Measurements from ENCODE around the gene AK3.
"Not testable (repeated sequence)": the region's sequence is repeated elsewhere in the genome, so short reads cannot be mapped to it uniquely, and the experiment has no call there.

The AK3 gene

DNA sequence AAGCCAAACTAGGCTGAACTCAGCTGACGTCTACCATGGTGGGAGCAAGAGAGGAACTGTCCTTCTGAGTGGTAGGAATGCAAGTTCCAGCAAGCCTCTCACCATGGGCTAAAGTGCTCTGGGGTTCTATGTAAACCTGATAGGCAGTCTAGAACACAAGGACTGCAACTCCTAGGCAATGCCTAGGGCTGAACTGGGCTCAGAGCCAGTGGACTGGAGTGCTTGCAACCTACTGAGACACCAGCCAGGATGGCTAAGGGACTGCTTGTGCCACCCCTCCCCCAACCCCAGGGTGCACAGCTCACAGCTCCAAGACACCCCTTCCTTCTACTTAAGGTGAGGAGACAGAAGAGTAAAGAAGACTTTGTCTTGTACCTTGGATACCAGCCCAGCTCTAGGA lies 39.6 kb upstream of the AK3 start:
- Histone ChIP-seq H3F3A (ENCODE audit: insufficient read depth) (no peaks in the 10 kb centered on the region), H3K9ac (ENCODE audit: low read length) (no peak overlapping the region), H3K4me2 (ENCODE audit: low read depth, low read length, poor library complexity, severe bottlenecking) (no peak overlapping the region), H3K9me2 (replicated peaks; ENCODE audit: insufficient read depth, low read length) (no peaks in the 10 kb centered on the region), H4K20me1 (ENCODE audit: low read depth, low read length) (no peaks in the 10 kb centered on the region), H3K9me3 (ENCODE audit: insufficient read depth, low read length) (no peaks in the 10 kb centered on the region), H2AFZ (ENCODE audit: low read depth, low read length, severe bottlenecking) (no peak overlapping the region), H3K27ac (ENCODE audit: low read depth, low read length) (no peak overlapping the region), H3K79me2 (ENCODE audit: insufficient read depth, low read length) (no peaks in the 10 kb centered on the region), H3K27me3 (ENCODE audit: low read length) (no peaks in the 10 kb centered on the region), H3K4me3 (ENCODE audit: insufficient read depth, low read length, poor library complexity, severe bottlenecking) (no peak overlapping the region), H3K36me3 (ENCODE audit: low read length) (no peaks in the 10 kb centered on the region)
- no peak for TF ChIP-seq EZH2phosphoT487 (conservative IDR thresholded peaks at IDR 0.05; ENCODE audit: low read length)
- TF ChIP-seq, protein P1, sequence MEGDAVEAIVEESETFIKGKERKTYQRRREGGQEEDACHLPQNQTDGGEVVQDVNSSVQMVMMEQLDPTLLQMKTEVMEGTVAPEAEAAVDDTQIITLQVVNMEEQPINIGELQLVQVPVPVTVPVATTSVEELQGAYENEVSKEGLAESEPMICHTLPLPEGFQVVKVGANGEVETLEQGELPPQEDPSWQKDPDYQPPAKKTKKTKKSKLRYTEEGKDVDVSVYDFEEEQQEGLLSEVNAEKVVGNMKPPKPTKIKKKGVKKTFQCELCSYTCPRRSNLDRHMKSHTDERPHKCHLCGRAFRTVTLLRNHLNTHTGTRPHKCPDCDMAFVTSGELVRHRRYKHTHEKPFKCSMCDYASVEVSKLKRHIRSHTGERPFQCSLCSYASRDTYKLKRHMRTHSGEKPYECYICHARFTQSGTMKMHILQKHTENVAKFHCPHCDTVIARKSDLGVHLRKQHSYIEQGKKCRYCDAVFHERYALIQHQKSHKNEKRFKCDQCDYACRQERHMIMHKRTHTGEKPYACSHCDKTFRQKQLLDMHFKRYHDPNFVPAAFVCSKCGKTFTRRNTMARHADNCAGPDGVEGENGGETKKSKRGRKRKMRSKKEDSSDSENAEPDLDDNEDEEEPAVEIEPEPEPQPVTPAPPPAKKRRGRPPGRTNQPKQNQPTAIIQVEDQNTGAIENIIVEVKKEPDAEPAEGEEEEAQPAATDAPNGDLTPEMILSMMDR (IDR thresholded peaks at IDR 0.05; ENCODE audit: insufficient read depth, low read length, poor library complexity, severe bottlenecking) = no peak

DNA sequence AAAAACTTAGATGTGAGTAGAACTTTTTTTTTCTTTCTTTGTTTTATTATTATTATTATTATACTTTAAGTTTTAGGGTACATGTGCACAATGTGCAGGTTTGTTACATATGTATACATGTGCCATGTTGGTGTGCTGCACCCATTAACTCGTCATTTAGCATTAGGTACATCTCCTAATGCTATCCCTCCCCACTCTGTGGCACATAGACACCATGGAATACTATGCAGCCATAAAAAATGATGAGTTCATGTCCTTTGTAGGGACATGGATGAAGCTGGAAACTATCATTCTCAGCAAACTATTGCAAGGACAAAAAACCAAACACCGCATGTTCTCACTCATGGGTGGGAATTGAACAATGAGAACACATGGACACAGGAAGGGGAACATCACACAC lies 34.0 kb upstream of the AK3 start:
- not testable (repeated sequence) for H3F3A ChIP-seq (ENCODE audit: insufficient read depth); H2AFZ ChIP-seq (ENCODE audit: low read depth, low read length, severe bottlenecking); H3K27me3 ChIP-seq (ENCODE audit: low read length); H3K9me3 ChIP-seq (ENCODE audit: insufficient read depth, low read length); H3K9me2 ChIP-seq (replicated peaks; ENCODE audit: insufficient read depth, low read length); H3K27ac ChIP-seq (ENCODE audit: low read depth, low read length); H3K4me3 ChIP-seq (ENCODE audit: insufficient read depth, low read length, poor library complexity, severe bottlenecking); H3K36me3 ChIP-seq (ENCODE audit: low read length); H3K4me2 ChIP-seq (ENCODE audit: low read depth, low read length, poor library complexity, severe bottlenecking); H3K79me2 ChIP-seq (ENCODE audit: insufficient read depth, low read length); H3K9ac ChIP-seq (ENCODE audit: low read length); H4K20me1 ChIP-seq (ENCODE audit: low read depth, low read length)

DNA sequence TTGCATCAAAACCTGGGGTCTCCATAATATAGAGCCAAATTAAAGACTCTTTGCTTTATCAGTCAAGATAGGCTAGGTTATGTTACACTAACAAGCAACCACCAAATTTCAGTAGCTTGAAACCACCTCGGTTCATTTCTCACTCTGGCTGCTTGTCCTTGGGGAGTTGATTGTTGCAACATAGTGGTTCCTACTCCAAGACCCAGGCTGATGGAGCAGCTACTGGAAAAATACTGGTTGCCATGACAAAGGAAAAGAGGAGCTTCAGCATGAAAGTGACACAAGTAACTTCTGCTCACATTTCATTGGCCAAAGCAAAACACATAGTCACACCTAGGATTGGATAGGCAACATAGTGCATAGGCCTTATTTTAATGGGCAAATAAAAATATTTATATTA lies 33.2 kb upstream of the AK3 start:
- Histone ChIP-seq H3K27me3 (ENCODE audit: low read length) (no peaks in the 10 kb centered on the region), H3K9ac (ENCODE audit: low read length) (no peak overlapping the region), H3K4me2 (ENCODE audit: low read depth, low read length, poor library complexity, severe bottlenecking) (no peak overlapping the region), H3K36me3 (ENCODE audit: low read length) (no peaks in the 10 kb centered on the region), H4K20me1 (ENCODE audit: low read depth, low read length) (no peaks in the 10 kb centered on the region), H3K9me3 (ENCODE audit: insufficient read depth, low read length) (no peaks in the 10 kb centered on the region), H3F3A (ENCODE audit: insufficient read depth) (no peaks in the 10 kb centered on the region), H3K79me2 (ENCODE audit: insufficient read depth, low read length) (no peaks in the 10 kb centered on the region), H3K27ac (ENCODE audit: low read depth, low read length) (no peak overlapping the region), H3K9me2 (replicated peaks; ENCODE audit: insufficient read depth, low read length) (no peaks in the 10 kb centered on the region), H3K4me3 (ENCODE audit: insufficient read depth, low read length, poor library complexity, severe bottlenecking) (no peak overlapping the region), H2AFZ (ENCODE audit: low read depth, low read length, severe bottlenecking) (no peak overlapping the region)
- TF ChIP-seq EZH2phosphoT487 (conservative IDR thresholded peaks at IDR 0.05; ENCODE audit: low read length) = no peak
- TF ChIP-seq, protein P1 (IDR thresholded peaks at IDR 0.05; ENCODE audit: insufficient read depth, low read length, poor library complexity, severe bottlenecking) = no peak

DNA sequence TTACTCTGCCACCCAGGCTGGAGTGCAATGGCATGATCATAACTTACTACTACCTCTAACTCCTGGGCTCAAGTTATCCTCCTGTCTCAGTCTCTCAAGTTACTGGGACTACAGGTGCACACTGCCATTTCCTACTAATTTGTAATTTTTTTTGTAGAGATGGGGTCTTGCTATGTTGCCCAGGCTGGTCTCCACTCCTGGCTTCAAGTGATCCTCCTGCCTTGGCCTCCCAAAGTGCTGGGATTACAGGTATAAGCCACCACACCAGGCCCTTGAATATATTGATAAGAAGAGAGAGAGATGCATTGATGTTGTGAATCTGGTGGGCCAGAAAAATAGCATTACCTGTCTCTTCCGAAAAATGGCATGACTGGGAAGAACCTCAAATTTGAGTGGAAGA lies 30.8 kb upstream of the AK3 start:
- Histone ChIP-seq H4K20me1 (ENCODE audit: low read depth, low read length) (no peaks in the 10 kb centered on the region), H3F3A (ENCODE audit: insufficient read depth) (no peaks in the 10 kb centered on the region), H3K4me2 (ENCODE audit: low read depth, low read length, poor library complexity, severe bottlenecking) (no peak overlapping the region), H3K4me3 (ENCODE audit: insufficient read depth, low read length, poor library complexity, severe bottlenecking) (no peak overlapping the region), H3K27me3 (ENCODE audit: low read length) (no peaks in the 10 kb centered on the region), H3K9me3 (ENCODE audit: insufficient read depth, low read length) (no peaks in the 10 kb centered on the region), H3K36me3 (ENCODE audit: low read length) (no peaks in the 10 kb centered on the region), H2AFZ (ENCODE audit: low read depth, low read length, severe bottlenecking) (no peak overlapping the region), H3K27ac (ENCODE audit: low read depth, low read length) (no peak overlapping the region), H3K79me2 (ENCODE audit: insufficient read depth, low read length) (no peaks in the 10 kb centered on the region), H3K9me2 (replicated peaks; ENCODE audit: insufficient read depth, low read length) (no peaks in the 10 kb centered on the region), H3K9ac (ENCODE audit: low read length) (no peak overlapping the region)
- TF ChIP-seq EZH2phosphoT487 (conservative IDR thresholded peaks at IDR 0.05; ENCODE audit: low read length) = no peak
- TF ChIP-seq, protein P1 (IDR thresholded peaks at IDR 0.05; ENCODE audit: insufficient read depth, low read length, poor library complexity, severe bottlenecking) = no peak
